ENCODE results near the gene OPCML. TPM values are rescaled to one million over a fixed set of nuclear protein-coding genes. Genes with fewer than 3 reads are reported as not detected.

The OPCML gene
- total and polyA plus RNA-seq, 2 of the 13 experiments (the other 11 are each of a cell fraction or from before 2014, with no cell fraction given), result not detected

DNA sequence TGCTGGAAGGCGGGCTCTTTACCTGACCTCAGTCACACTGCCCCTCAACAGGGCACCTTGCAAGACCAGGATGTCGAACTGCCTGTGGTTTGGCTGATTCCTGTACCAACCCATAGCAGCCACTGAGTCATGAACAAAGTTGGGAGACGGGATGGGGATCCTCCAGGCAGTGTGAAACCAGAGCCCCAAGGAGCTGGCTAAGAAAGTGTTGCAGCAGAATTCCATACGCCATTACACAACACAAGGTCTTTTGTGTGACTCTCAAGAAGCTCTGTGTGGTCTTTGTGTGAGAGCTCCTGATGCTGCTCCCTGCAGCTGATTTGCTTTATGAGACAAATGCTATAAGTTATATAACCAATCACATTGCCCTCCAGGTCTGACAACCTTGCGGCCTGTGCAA, 617.7 kb downstream of the OPCML start:
- intact Hi-C loops (cut with micrococcal nuclease; ENCODE audit: unreplicated experiment), result no loop called here
- H3K79me2 ChIP-seq (ENCODE audit: insufficient read depth, low read length), result no peaks in the 10 kb centered on the region
- WGBS (ENCODE audit: low lambda C conversion rate), result 44% methylated on average over 2 of the region's 5 CpGs
- TF ChIP-seq SIX1 (CRISPR knock-in tag; IDR thresholded peaks at IDR 0.05; ENCODE audit: borderline replicate concordance) (no peak), MAZ (IDR thresholded peaks at IDR 0.05; ENCODE audit: borderline replicate concordance, low read depth, low read length) (no peak), MAZ (CRISPR knock-in tag; IDR thresholded peaks at IDR 0.05; ENCODE audit: low read depth) (no peak), ZGPAT (CRISPR knock-in tag; IDR thresholded peaks at IDR 0.05) (no peak), ZNF616 (CRISPR knock-in tag; IDR thresholded peaks at IDR 0.05; ENCODE audit: low read depth) (no peak), ZNF687 (CRISPR knock-in tag; IDR thresholded peaks at IDR 0.05) (no peak), AGO2 (optimal IDR thresholded peaks at IDR 0.05; ENCODE audit: low read depth, low read length) (no peak), IKZF4 (CRISPR knock-in tag; IDR thresholded peaks at IDR 0.05; ENCODE audit: borderline replicate concordance, low read depth, not compliant biosample characterization) (no peak), NR3C1 (CRISPR knock-in tag; IDR thresholded peaks at IDR 0.05) (no peak), ZNF276 (CRISPR knock-in tag; IDR thresholded peaks at IDR 0.05; ENCODE audit: low read depth) (no peak), ETV6 (CRISPR knock-in tag; conservative IDR thresholded peaks at IDR 0.05) (no peak), SNAPC2 (CRISPR knock-in tag; IDR thresholded peaks at IDR 0.05) (no peak), HNF4G (IDR thresholded peaks at IDR 0.05; ENCODE audit: borderline replicate concordance, low read depth, low read length) (no peak), HNF4G (CRISPR knock-in tag; IDR thresholded peaks at IDR 0.05; ENCODE audit: borderline replicate concordance, low read depth) (no peak), ZNF781 (CRISPR knock-in tag; IDR thresholded peaks at IDR 0.05; ENCODE audit: borderline replicate concordance, not compliant biosample characterization) (no peak), ZNF670 (CRISPR knock-in tag; IDR thresholded peaks at IDR 0.05; ENCODE audit: borderline replicate concordance) (no peak), ZNF292 (CRISPR knock-in tag; IDR thresholded peaks at IDR 0.05; ENCODE audit: borderline replicate concordance, low read depth) (no peak)

More for the DNA sequence above, 617.7 kb downstream of the OPCML start:
- H3K4me2 ChIP-seq (ENCODE audit: low read depth, low read length), result no peak overlapping the region
- no peaks in the 10 kb centered on the region for H3K36me3 ChIP-seq (replicated peaks in 1 of 2; ENCODE audit: control insufficient read depth in 1 of 2, insufficient read depth in 2 of 2, low read length in 2 of 2)
- no peak overlapping the region for H2AFZ ChIP-seq (ENCODE audit: low read length)
- H3K4me3 ChIP-seq (replicated peaks in 1 of 3; ENCODE audit: insufficient read depth in 1 of 3, low read depth in 2 of 3, low read length in 3 of 3), result no peak overlapping the region
- FAIRE-seq (no peak), ATAC-seq (no peak), DNase-seq (ENCODE audit: low spot score) (no peak)
- ChIA-PET POLR2A (no interaction called here), CTCF (ENCODE audit: low intra/inter-chr PET ratio, low total read pairs) (no interaction called here)
- BruUV-seq (replicated peaks), result no TSS peak
- no peak overlapping the region for H3K27ac ChIP-seq (ENCODE audit: extremely low read length, insufficient read depth, low read length)
- H3K9me3 ChIP-seq (ENCODE audit: low read length), result no peaks in the 10 kb centered on the region
- H3K27me3 ChIP-seq (ENCODE audit: control insufficient read depth in 1 of 2, insufficient read depth in 2 of 2, low read length in 2 of 2), result 0 out of 5 replicates have a peak, but pooled peaks cover 0 to 2% of the 10 kb centered on the region in 2 experiments
- H4K20me1 ChIP-seq (ENCODE audit: insufficient read depth, low read length), result no peaks in the 10 kb centered on the region
- in situ Hi-C loops (cut with HindIII; ENCODE audit: extremely low pct_ligation_motif_present, low pct_unique_long_range_greater_than_20kb), result no loop called here
- H3K4me1 ChIP-seq (ENCODE audit: insufficient read depth, low read length), result no peaks in the 10 kb centered on the region
- no peak overlapping the region for H3K9ac ChIP-seq (ENCODE audit: insufficient read depth, low read depth, low read length)

Measured in HepG2 (cell line).